Measurements from ENCODE around the gene SERPINA1. TPM values are rescaled to one million over a fixed set of nuclear protein-coding genes. Genes with fewer than 3 reads are reported as not detected.
"Not testable (repeated sequence)": the region's sequence is repeated elsewhere in the genome, so short reads cannot be mapped to it uniquely, and the experiment has no call there.

The SERPINA1 gene
- total RNA-seq, 2 experiments from 2014 or later = 0.27 to 0.55 TPM

- CTCF ChIA-PET = interaction anchor here (0.8 kb wide), 1 partner anchor 10 kb away, joined by 3 read pairs; no protein-coding TSS in a partner anchor
- POLR2A ChIA-PET = no interaction called here
Measured at GRCh38 chr14:94375552-94376107, 12.8 kb downstream of the SERPINA1 start.

- ChIA-PET CTCF (interaction anchor here (0.8 kb wide), 1 partner anchor 9 kb away, joined by 3 read pairs; no protein-coding TSS in a partner anchor), POLR2A (no interaction called here)
Measured at GRCh38 chr14:94374749-94375260, 13.6 kb downstream of the SERPINA1 start.

- ChIA-PET POLR2A (no interaction called here), CTCF (no interaction called here)
Measured at GRCh38 chr14:94374116-94374515, 14.3 kb downstream of the SERPINA1 start.

- CTCF ChIA-PET = no interaction called here
- POLR2A ChIA-PET = no interaction called here
Measured at GRCh38 chr14:94373708-94374107, 14.7 kb downstream of the SERPINA1 start.

- ChIA-PET CTCF (no interaction called here), POLR2A (no interaction called here)
Measured at GRCh38 chr14:94372021-94372605, 16.3 kb downstream of the SERPINA1 start.

GRCh38 chr14:94370524-94370910 is 17.9 kb downstream of the SERPINA1 start:
- CTCF ChIA-PET = no interaction called here
- POLR2A ChIA-PET = no interaction called here

- CTCF ChIA-PET, POLR2A ChIA-PET: not testable (repeated sequence)
Measured at GRCh38 chr14:94369766-94370523, 18.5 kb downstream of the SERPINA1 start.

- POLR2A ChIA-PET = interaction anchor here (0.6 kb wide), 1 partner anchor 1170 kb away, joined by 4 read pairs; no protein-coding TSS in a partner anchor
Measured at GRCh38 chr14:94368956-94369355, 19.4 kb downstream of the SERPINA1 start.

GRCh38 chr14:94368243-94368590 is 20.2 kb downstream of the SERPINA1 start:
- ChIA-PET CTCF (no interaction called here), POLR2A (interaction anchor here (0.6 kb wide), 1 partner anchor 1169 kb away, joined by 4 read pairs; no protein-coding TSS in a partner anchor)

More at GRCh38 chr14:94368956-94369355, 19.4 kb downstream of the SERPINA1 start:
- CTCF ChIA-PET = no interaction called here

GRCh38 chr14:94367347-94368242 is 20.8 kb downstream of the SERPINA1 start:
- POLR2A ChIA-PET = no interaction called here
- CTCF ChIA-PET = no interaction called here

GRCh38 chr14:94366146-94366915 is 22.1 kb downstream of the SERPINA1 start, which contains the start of gene SERPINA2:
Gene SERPINA2 (minus strand): TSS chr14:94366698.
- POLR2A ChIA-PET = no interaction called here
- CTCF ChIA-PET = interaction anchor here (0.6 to 1.3 kb wide), 2 partner anchors 9 to 144 kb away, joined by 3 read pairs; no protein-coding TSS in a partner anchor

GRCh38 chr14:94365624-94366023 is 22.8 kb downstream of the SERPINA1 start:
- ChIA-PET POLR2A (no interaction called here), CTCF (interaction anchor here (1.3 kb wide), 1 partner anchor 10 kb away, joined by 3 read pairs; no protein-coding TSS in a partner anchor)

- ChIA-PET POLR2A (no interaction called here), CTCF (interaction anchor here (1.3 kb wide), 1 partner anchor 10 kb away, joined by 3 read pairs; no protein-coding TSS in a partner anchor)
Measured at GRCh38 chr14:94364964-94365363, 23.4 kb downstream of the SERPINA1 start.

- POLR2A ChIA-PET = no interaction called here
Measured at GRCh38 chr14:94364037-94364436, 24.4 kb downstream of the SERPINA1 start.

GRCh38 chr14:94363151-94363624 is 25.2 kb downstream of the SERPINA1 start:
- POLR2A ChIA-PET = no interaction called here

More at GRCh38 chr14:94364037-94364436, 24.4 kb downstream of the SERPINA1 start:
- CTCF ChIA-PET = no interaction called here

GRCh38 chr14:94362614-94363133 is 25.7 kb downstream of the SERPINA1 start:
- ChIA-PET CTCF (no interaction called here), POLR2A (no interaction called here)

More at GRCh38 chr14:94363151-94363624, 25.2 kb downstream of the SERPINA1 start:
- CTCF ChIA-PET = no interaction called here

- CTCF ChIA-PET = no interaction called here
- POLR2A ChIA-PET = no interaction called here
Measured at GRCh38 chr14:94361682-94362081, 26.7 kb downstream of the SERPINA1 start.

- POLR2A ChIA-PET = no interaction called here
- CTCF ChIA-PET = interaction anchor here (0.5 kb wide), 1 partner anchor 1815 kb away, joined by 3 read pairs; no protein-coding TSS in a partner anchor
Measured at GRCh38 chr14:94360945-94361565, 27.3 kb downstream of the SERPINA1 start.

All from activated CD8-positive, alpha-beta memory T cell treated with anti-CD3 and anti-CD28 coated beads for 36 hours (primary cell).